ENCODE results near the gene FAN1.

Gene FAN1

DNA sequence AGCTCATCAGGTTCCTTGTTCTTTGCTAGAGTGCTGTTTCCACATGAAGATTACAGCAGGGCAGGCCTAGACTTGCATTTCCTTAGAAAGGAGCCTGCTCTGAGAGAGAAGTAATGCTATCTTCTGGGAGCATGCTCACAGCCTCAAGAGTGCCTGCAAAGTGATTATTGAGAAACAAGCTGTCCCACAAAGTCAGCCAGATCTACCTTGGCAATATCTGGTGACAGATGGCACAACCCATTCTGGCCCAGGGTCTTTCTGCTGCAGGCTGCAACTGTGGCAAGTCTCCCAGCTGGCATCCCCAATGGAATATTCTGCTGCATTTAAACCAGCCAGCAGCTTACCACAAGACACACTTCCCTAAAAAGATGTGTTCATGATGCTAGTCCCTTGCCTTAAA, 58.4 kb downstream of the FAN1 start:
- no peak for DNase-seq

DNA sequence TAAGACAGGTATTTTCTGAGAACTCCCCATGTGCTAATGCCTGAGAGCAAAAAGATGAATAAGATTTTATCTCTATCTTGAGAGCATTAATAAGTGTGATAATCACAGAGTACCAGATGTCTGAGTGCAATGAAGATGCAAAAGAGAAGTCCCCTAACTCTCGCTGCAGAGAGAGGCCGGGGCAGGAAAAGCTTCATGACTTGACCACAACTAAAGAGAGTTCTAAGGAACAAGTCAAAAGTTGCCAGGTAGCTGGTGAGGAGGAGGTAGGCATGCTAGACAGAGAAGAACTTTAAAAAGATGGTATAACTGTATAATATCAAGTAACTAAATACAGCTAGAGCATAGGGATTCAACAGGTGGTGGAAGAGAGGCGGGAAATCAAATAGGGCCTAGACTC, 58.9 kb downstream of the FAN1 start:
- DNase-seq: no peak

DNA sequence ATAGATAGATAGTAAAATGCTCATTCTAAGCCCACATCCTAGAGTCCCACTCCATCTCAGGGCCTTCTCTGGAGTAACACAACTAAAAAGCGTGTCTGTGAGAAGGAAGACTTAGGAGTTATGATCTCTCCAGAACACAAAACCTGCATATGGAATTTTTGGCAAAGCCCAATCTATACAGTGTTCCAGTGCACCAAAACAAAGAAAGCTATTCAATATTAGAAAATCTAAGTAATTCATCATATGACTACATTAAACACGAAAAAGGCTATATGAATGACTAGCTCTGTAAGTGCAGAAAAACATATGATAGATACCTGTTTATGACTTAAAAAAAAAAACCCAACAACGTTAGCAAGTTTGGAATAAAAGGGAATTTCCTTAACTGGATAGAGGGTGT, 60.0 kb downstream of the FAN1 start:
- DNase-seq: no peak

DNA sequence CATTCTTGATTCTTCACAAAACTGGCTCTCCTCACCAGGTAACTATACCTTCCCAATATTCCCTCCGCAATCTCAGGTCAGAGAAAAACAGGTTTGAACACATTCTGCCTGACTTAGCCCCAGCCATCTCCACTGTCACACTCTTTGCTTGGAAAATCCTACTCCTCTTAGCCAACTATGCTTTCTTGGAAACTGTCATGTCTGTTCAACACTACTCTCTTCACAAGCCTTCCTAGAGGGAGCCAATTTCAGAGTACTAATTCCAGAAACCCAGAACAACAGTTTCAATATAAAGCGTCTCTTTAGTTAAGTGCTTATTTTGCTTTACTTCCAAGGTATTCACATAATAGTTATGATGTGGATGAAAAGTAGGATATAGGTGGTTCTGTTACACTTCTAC, 66.0 kb downstream of the FAN1 start:
- DNase-seq: no peak

DNA sequence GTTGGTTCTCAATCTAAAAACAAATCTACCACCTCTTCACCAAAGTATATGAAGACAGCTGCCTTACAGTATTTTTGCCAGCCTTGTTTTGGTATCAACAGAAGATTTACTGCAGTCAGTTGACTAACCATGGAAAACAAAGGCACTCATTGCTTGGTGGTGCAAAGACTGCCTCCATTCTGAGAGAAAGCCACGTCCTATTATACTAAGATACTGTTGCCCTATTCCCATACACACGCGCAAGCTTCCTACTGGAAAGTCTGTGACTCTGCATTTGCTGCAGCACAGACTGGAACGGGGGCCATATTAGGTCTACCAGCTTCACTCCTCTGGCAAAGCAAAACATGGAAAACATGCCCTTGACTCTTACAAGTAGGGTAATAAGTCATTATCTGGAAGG, 69.7 kb downstream of the FAN1 start:
- no peak for DNase-seq

DNA sequence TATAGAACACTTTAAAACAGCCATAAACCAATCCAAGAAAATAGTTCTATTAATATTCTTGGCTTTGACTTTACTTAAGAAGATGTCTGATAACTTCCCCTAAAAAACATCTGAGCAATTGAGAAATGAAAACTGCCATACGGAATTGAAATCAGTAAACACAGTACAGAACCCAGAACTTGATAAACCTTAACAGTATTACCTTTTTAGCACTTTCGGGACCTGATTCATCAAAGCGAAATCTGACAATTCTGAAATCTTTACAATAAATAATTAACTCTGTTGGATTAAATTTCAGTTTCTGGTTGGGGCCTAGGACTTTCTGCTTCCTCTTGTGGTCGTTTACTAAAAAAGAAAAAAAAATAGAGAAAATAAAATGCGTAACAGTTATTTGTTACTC, 70.4 kb downstream of the FAN1 start:
- no peak for DNase-seq

DNA sequence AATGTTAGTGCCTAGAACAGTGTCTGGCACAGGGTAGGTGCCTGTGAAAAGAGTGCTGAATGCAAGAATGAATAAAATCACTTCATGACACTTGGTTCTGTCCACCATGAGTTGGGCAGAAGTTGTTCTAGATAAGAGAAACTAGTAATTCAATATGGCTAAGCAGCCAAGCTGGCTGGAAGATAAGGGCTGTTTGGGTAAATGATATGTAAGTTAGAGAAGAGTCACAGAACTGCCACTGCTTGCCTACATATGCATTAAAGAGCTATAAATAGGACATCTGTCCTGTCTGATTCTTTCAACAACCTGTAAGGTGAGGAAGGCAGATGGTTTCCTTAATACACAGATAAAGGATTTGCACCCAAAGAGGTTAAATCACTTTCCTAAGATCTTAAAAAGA, 74.6 kb downstream of the FAN1 start:
- no peak for DNase-seq

DNA sequence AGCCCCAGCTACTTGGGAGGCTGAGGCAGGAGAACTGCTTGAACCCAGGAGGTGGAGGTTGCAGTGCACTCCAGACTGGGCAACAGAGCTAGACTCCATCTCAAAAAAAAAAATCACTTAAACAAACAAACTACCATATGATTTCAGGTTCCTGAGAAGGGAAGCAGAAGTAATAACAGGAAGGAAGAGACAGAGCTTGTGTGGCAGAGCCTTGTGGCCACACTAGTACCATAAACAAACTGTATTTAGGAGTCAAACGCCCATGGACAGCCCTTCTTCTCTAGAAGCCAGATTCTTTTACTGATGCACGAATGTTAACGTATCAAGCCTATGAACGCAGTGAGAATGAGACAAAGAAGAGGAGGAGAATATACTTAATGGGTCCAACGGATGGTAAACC, 75.7 kb downstream of the FAN1 start:
- no peak for DNase-seq

DNA sequence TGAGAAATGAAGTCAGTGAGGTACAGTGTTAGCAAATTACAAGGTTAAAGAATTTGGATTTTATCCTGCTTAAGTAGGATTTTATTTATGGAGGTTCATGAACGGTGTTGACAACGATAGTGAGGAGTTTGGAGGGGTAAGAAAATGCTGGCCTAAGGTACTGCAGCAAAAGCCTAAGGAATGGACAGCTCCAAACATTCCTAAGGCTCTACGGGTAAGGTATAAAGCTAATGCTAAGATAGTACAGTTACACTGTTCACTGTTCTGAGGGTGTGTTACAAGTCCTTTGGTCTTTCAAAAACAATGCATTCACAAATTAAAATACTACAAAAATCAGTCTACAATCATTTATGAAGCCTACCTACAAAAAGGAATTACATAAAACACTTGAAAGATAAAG, 80.4 kb downstream of the FAN1 start:
- no peak for DNase-seq

DNA sequence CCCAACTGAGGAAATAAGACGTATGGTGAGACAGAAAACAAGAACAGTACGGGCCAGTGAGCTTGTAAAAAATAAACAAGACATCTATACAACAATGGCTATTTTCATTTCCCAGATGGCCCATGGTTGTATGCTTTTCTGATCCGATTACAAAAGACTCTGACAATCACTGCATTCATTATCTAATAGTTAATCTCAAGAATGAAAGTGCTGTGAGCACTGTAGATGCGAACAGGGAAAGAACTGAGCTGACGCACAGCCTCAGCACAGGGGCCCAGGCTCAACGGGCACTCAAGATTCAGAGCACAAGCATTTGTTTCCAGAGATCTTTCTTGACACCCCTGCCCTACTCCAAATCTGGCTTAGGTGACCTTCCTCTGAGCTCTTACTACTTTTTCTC, 80.8 kb downstream of the FAN1 start:
- no peak for DNase-seq

DNA sequence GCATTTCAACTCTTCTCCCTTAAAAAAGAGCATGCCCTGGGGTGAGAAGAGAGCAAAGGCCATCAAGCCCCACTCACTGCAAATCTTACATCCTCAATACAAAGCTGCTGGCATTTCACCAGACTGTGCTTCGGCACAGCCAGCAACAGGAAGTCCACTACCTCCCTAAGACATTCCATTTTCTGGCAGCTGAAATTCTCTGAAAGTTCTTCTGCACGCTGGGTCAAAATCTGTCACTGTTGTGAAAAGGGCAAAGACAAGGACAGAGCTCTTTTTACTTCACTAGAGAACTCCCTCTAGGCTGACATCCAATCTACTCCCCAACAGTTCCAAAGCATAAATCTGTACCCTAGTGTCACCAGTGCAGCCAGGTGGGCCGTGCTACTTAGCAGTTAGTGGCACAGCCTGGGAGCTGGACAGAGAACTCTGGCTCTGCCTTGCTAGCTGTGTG, 81.4 kb downstream of the FAN1 start:
- no peak for DNase-seq

DNA sequence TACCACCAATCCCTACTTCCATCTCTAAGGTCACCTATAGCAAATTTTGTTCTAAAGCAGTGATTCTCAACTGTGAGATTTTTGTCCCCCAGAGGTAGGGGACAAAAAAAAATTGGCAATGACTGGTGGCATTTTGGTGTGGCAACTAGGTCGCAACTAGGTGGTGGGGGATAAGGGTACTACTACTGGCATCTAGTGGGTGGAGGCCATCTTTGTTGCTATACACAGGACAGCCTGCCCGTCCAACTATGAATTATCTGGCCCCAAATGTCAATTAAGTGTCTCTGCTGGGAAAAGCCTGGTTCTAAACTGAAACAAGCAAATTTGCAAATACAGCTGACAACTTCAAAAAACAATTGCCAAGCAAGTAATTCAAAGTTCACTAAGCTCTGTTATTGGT, 86.3 kb downstream of the FAN1 start:
- no peak for DNase-seq

DNA sequence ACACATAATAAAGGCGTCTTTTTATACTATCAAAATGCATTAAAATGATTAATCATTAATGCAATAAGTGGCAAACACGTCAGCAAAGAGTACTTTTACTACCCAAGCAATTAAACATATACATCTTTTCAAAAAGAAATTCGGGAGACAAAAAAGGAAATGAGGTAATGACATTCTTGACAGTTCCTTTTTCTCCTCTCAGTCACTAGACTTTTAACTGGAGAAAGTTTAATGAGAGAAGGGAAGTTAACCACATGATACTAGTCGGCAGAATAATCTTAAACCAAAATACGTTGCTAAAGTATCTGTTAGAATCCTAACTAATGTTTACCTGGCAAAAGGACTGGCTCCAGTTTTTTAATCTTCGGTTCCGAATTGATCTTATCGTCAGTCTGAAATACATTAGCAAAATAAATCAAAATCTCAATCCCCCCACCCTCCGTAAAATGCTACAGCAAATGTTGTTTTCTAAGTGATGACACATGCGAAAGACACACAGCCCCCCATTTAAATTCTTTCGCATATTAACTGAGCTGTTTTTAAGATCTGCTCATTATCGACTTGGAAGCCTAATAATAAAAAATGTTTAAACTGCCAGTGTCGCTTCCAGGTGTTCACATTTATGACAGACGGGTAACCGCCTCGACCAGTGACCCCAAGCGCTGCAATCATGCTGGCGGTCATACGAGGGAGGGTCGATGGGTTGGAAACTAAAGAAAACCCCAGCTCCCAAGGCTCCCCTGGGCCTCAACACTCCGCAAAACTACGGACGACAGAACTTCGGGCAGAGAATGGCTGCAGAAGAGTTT, 86.9 kb downstream of the FAN1 start:
- no peak for DNase-seq

DNA sequence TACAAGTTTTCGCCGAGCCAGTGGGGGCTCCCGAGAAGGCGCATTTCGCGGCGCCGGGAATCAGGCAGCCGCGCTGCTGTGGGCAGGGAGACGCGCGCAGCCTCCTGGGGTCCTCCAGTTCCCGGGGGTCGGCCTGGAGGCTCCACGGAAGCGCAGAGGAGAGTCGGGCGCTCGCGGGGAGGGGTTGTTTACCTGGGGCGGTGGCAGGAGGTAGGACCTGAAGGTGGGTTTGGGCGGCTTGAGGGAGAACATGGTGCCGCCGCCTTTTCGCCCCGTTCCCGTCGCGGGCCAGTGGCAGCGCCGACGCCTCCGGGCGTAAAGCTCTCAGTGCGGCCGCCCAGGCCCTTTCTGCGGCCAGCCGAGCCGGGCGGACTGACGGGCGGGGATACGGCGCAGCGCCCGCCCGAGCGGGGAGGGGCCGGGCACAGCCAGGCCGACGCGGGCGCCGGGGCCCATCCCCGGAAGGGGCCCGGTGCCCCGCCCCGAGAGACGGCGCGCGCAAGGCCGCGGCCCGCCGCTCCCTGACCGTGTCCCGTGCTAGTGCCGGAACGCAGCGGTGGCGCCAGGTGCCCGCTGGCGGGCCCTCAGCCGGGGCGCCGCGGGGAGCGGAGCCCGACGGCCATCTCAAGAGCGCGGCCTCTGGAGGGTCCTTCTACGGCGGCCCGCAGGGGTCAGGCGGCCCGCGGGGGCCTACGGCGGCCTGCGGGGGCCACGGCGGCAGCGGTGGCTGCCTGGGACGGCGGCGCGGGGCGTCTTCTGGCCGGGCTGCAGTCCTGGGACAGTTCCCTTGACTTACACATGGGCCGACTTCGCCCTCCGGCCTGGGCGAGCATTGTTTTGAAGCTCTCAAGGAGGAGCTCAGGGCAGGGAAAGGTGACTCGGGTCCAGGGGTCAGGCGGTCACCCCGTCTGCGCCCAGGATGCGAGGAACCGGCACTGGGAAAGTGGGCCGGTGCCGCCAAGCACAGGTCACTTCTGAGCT, 87.8 kb downstream of the FAN1 start, which contains the start of gene MTMR10:
Gene MTMR10, minus strand, starts transcription at position 374 of the 981 bp plus-strand sequence. Its CDS starts 122 bp downstream, at position 252.
- peak; percentile 75 for DNase-seq

DNA sequence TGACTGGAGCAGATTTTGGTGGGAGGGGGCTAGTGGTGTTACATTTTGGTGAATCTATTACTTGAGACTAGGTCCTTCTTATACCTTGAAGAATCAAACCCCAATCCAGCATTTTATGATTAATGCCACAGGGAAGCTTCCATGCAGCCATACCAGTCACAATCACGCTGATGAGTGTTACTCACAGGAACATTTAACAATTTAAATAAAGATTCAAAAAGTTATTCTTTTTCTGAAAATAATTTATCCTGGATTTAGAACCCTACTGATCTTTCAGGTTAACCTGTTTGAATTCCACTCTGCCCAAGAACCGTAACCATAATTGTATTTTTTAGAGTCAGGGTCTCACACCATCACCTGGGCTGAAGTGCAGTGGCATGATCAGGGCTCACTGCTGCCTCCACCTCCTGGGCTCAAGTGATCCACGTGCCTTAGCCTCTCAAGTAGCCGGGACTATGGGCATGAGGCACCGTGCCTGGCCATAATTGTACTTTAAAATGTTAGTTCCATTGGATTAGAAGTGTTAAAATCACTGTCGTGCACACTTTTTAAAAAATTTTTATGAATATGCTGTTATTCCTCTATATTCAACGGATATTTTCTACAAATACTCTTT, 88.6 kb downstream of the FAN1 start:
- no peak for DNase-seq

Measured in NCI-H774 (cell line).